K562 (cell line): ENCODE measurements around the gene IGSF10. TPM values are rescaled to one million over a fixed set of nuclear protein-coding genes. Genes with fewer than 3 reads are reported as not detected.

Experiments used
- TCFL5 ChIP-seq: fragments of 250-450 bp; sonication (Bioruptor Pico); conservative IDR thresholded peaks from 2 replicates; pipeline ENCODE4 v1.6.1; 2021; ENCODE audit warnings: mild to moderate bottlenecking, moderate library complexity, matching md5 sums
- TEAD4 ChIP-seq, 2 experiments: sonication (generic) in 1 of 2; formaldehyde crosslinking in 1 of 2; IDR thresholded peaks; 2 replicates each; pipeline versions ENCODE4 v1.6.1 to v1.8.0; 2012 to 2022; ENCODE audit warnings: borderline replicate concordance in 1 of 2, inconsistent platforms in 1 of 2, low read length in 1 of 2, mild to moderate bottlenecking in 1 of 2, missing genetic modification reagents in 1 of 2
- ZNF766 ChIP-seq: fragments of 200-800 bp; sonication (Bioruptor generic); conservative IDR thresholded peaks from 2 replicates; pipeline ENCODE4 v1.6.1; 2016; ENCODE audit warnings: missing genetic modification characterization, missing compliant biosample characterization
- polyA plus RNA-seq, 8 experiments: library from polyadenylated mRNA; depleted of rRNA in 4 of 8; stranded (reverse) in 5 of 8; unstranded in 3 of 8; fragments of >200 nt; fragmentation: Nextera tagmentation in 2 of 8; fragmentation: Illumina TruSeq in 1 of 8; extraction: Ambion mirVana in 2 of 8; extraction: Trizol in 1 of 8; gene quantifications; 2 replicates each; pipeline versions ENCODE4 v1.2.1 to v1.2.3, GENCODE V29; 2011 to 2014; ENCODE audit warnings: inconsistent platforms in 1 of 8, missing spikeins in 1 of 8
- total RNA-seq, 7 experiments: library from RNA; depleted of rRNA in 6 of 7; stranded (reverse); fragments of >200 nt in 6 of 7; fragmentation: Illumina TruSeq in 2 of 7; extraction: Trizol in 2 of 7; gene quantifications; 2 replicates each; pipeline versions ENCODE4 v1.2.1 to v1.2.3, GENCODE V29; 2011 to 2021; ENCODE audit warnings: low replicate concordance in 1 of 7
- TF ChIP-seq, protein P1 (sequence below): fragments of 450-650 bp; IDR thresholded peaks from 2 replicates; pipeline ENCODE4 v1.6.1; 2016; ENCODE audit warnings: mild to moderate bottlenecking, moderate library complexity
- TF ChIP-seq, protein P2 (sequence below): fragments of 450-650 bp; IDR thresholded peaks from 2 replicates; pipeline ENCODE4 v1.7.0; 2016; ENCODE audit warnings: borderline replicate concordance
- TF ChIP-seq, protein P3 (sequence below), 2 experiments: fragments of 450-650 bp in 1 of 2; sonication (generic) in 1 of 2; formaldehyde crosslinking; conservative IDR thresholded peaks; 2 replicates each; pipeline versions ENCODE4 v1.4.0 to v1.8.1; 2020 to 2022; ENCODE audit warnings: mild to moderate bottlenecking in 1 of 2, missing genetic modification reagents in 1 of 2
- TF ChIP-seq, protein P4 (sequence below): sonication (generic); formaldehyde crosslinking; IDR thresholded peaks from 2 replicates; pipeline ENCODE4 v1.8.0; 2022; ENCODE audit warnings: mild to moderate bottlenecking, missing genetic modification reagents

IGSF10 gene
- total and polyA plus RNA-seq, 9 of the 15 experiments (the other 6 are each of a cell fraction or from before 2014, with no cell fraction given) = 0.11 to 1.2 (median 0.40) TPM

DNA sequence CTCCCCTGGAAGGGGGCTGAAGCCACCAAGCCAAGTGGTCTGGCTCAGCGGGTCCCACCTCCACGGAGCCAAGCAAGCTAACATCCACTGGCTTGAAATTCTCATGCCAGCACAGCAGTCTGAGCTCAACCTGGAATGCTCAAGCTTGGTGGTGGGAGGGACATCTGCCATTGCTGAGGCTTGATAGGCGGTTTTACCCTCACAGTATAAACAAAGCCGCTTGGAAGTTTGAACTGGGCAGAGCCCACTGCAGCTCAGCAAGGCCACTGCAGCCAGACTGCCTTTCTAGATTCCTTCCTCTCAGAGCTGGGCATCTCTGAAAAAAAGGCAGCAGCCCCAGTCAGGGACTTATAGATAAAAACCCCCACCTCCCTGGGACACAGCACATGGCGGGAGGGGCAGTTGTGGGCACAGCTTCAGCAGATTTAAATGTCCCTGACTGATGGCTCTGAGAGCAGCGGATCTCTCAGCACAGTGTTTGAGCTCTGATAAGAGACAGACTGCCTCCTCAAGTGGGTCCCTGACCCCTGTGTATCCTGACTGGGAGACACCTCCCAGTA is 23.2 kb upstream of the IGSF10 start (continued):
- TF ChIP-seq, protein P1, sequence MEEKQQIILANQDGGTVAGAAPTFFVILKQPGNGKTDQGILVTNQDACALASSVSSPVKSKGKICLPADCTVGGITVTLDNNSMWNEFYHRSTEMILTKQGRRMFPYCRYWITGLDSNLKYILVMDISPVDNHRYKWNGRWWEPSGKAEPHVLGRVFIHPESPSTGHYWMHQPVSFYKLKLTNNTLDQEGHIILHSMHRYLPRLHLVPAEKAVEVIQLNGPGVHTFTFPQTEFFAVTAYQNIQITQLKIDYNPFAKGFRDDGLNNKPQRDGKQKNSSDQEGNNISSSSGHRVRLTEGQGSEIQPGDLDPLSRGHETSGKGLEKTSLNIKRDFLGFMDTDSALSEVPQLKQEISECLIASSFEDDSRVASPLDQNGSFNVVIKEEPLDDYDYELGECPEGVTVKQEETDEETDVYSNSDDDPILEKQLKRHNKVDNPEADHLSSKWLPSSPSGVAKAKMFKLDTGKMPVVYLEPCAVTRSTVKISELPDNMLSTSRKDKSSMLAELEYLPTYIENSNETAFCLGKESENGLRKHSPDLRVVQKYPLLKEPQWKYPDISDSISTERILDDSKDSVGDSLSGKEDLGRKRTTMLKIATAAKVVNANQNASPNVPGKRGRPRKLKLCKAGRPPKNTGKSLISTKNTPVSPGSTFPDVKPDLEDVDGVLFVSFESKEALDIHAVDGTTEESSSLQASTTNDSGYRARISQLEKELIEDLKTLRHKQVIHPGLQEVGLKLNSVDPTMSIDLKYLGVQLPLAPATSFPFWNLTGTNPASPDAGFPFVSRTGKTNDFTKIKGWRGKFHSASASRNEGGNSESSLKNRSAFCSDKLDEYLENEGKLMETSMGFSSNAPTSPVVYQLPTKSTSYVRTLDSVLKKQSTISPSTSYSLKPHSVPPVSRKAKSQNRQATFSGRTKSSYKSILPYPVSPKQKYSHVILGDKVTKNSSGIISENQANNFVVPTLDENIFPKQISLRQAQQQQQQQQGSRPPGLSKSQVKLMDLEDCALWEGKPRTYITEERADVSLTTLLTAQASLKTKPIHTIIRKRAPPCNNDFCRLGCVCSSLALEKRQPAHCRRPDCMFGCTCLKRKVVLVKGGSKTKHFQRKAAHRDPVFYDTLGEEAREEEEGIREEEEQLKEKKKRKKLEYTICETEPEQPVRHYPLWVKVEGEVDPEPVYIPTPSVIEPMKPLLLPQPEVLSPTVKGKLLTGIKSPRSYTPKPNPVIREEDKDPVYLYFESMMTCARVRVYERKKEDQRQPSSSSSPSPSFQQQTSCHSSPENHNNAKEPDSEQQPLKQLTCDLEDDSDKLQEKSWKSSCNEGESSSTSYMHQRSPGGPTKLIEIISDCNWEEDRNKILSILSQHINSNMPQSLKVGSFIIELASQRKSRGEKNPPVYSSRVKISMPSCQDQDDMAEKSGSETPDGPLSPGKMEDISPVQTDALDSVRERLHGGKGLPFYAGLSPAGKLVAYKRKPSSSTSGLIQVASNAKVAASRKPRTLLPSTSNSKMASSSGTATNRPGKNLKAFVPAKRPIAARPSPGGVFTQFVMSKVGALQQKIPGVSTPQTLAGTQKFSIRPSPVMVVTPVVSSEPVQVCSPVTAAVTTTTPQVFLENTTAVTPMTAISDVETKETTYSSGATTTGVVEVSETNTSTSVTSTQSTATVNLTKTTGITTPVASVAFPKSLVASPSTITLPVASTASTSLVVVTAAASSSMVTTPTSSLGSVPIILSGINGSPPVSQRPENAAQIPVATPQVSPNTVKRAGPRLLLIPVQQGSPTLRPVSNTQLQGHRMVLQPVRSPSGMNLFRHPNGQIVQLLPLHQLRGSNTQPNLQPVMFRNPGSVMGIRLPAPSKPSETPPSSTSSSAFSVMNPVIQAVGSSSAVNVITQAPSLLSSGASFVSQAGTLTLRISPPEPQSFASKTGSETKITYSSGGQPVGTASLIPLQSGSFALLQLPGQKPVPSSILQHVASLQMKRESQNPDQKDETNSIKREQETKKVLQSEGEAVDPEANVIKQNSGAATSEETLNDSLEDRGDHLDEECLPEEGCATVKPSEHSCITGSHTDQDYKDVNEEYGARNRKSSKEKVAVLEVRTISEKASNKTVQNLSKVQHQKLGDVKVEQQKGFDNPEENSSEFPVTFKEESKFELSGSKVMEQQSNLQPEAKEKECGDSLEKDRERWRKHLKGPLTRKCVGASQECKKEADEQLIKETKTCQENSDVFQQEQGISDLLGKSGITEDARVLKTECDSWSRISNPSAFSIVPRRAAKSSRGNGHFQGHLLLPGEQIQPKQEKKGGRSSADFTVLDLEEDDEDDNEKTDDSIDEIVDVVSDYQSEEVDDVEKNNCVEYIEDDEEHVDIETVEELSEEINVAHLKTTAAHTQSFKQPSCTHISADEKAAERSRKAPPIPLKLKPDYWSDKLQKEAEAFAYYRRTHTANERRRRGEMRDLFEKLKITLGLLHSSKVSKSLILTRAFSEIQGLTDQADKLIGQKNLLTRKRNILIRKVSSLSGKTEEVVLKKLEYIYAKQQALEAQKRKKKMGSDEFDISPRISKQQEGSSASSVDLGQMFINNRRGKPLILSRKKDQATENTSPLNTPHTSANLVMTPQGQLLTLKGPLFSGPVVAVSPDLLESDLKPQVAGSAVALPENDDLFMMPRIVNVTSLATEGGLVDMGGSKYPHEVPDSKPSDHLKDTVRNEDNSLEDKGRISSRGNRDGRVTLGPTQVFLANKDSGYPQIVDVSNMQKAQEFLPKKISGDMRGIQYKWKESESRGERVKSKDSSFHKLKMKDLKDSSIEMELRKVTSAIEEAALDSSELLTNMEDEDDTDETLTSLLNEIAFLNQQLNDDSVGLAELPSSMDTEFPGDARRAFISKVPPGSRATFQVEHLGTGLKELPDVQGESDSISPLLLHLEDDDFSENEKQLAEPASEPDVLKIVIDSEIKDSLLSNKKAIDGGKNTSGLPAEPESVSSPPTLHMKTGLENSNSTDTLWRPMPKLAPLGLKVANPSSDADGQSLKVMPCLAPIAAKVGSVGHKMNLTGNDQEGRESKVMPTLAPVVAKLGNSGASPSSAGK = no peak
- TF ChIP-seq, protein P2, sequence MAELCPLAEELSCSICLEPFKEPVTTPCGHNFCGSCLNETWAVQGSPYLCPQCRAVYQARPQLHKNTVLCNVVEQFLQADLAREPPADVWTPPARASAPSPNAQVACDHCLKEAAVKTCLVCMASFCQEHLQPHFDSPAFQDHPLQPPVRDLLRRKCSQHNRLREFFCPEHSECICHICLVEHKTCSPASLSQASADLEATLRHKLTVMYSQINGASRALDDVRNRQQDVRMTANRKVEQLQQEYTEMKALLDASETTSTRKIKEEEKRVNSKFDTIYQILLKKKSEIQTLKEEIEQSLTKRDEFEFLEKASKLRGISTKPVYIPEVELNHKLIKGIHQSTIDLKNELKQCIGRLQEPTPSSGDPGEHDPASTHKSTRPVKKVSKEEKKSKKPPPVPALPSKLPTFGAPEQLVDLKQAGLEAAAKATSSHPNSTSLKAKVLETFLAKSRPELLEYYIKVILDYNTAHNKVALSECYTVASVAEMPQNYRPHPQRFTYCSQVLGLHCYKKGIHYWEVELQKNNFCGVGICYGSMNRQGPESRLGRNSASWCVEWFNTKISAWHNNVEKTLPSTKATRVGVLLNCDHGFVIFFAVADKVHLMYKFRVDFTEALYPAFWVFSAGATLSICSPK = no peak
- TF ChIP-seq, protein P3, sequence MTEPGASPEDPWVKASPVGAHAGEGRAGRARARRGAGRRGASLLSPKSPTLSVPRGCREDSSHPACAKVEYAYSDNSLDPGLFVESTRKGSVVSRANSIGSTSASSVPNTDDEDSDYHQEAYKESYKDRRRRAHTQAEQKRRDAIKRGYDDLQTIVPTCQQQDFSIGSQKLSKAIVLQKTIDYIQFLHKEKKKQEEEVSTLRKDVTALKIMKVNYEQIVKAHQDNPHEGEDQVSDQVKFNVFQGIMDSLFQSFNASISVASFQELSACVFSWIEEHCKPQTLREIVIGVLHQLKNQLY (CRISPR knock-in tag; conservative IDR thresholded peaks at IDR 0.05) = no peak
- TF ChIP-seq ZNF766 (CRISPR knock-in tag) = no peak
- no peak for TF ChIP-seq TEAD4 (IDR thresholded peaks at IDR 0.05; ENCODE audit: low read length)
- no peak for TF ChIP-seq TEAD4 (CRISPR knock-in tag; IDR thresholded peaks at IDR 0.05; ENCODE audit: borderline replicate concordance)
- no peak for TF ChIP-seq TCFL5 (CRISPR knock-in tag)
- TF ChIP-seq, protein P4, sequence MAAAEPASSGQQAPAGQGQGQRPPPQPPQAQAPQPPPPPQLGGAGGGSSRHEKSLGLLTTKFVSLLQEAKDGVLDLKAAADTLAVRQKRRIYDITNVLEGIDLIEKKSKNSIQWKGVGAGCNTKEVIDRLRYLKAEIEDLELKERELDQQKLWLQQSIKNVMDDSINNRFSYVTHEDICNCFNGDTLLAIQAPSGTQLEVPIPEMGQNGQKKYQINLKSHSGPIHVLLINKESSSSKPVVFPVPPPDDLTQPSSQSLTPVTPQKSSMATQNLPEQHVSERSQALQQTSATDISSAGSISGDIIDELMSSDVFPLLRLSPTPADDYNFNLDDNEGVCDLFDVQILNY (CRISPR knock-in tag) = no peak
